HepG2 (cell line): ENCODE data around the gene PCGF2. TPM values are rescaled to one million over a fixed set of nuclear protein-coding genes. Genes with fewer than 3 reads are reported as not detected.

Experiments
- ELF1 ChIP-seq: sonication (generic); formaldehyde crosslinking; IDR thresholded peaks from 2 replicates; pipeline ENCODE4 v1.4.0; 2020; ENCODE audit warnings: missing genetic modification reagents
- GABPA ChIP-seq, 2 experiments: IDR thresholded peaks; 2 replicates each; pipeline ENCODE4 v1.6.1; 2011 to 2016; ENCODE audit warnings: low read depth in 2 of 2, low read length in 1 of 2, missing biosample characterization in 1 of 2, missing genetic modification characterization in 1 of 2
- HNRNPL ChIP-seq: fragments of 200-400 bp; formaldehyde crosslinking; IDR thresholded peaks from 2 replicates; pipeline ENCODE4 v1.6.1; 2017; ENCODE audit warnings: mild to moderate bottlenecking, low read depth, low read length
- MEIS1 ChIP-seq: sonication (generic); formaldehyde crosslinking; IDR thresholded peaks from 2 replicates; pipeline ENCODE4 v1.9.0; 2021; ENCODE audit warnings: mild to moderate bottlenecking, missing genetic modification reagents, moderate library complexity, borderline replicate concordance
- MIER2 ChIP-seq: IDR thresholded peaks from 2 replicates; pipeline ENCODE4 v1.6.1; 2016; ENCODE audit warnings: missing biosample characterization, missing genetic modification reagents
- NAIF1 ChIP-seq: sonication (generic); formaldehyde crosslinking; IDR thresholded peaks from 2 replicates; pipeline ENCODE4 v1.5.0; 2020; ENCODE audit warnings: mild to moderate bottlenecking, missing genetic modification reagents, borderline replicate concordance
- PCBP2 ChIP-seq: fragments of 200-400 bp; formaldehyde crosslinking; optimal IDR thresholded peaks from 2 replicates; pipeline ENCODE3; 2018; ENCODE audit warnings: low read length, low read depth; ENCODE audit not compliant: poor library complexity, severe bottlenecking
- RFX3 ChIP-seq: IDR thresholded peaks from 2 replicates; pipeline ENCODE4 v1.6.1; 2016; ENCODE audit warnings: missing biosample characterization, missing genetic modification reagents
- RFXANK ChIP-seq: IDR thresholded peaks from 2 replicates; pipeline ENCODE4 v1.6.1; 2016
- RXRA ChIP-seq: sonication (generic); formaldehyde crosslinking; IDR thresholded peaks from 2 replicates; pipeline ENCODE4 v1.5.1; 2020; ENCODE audit warnings: missing genetic modification reagents
- TBL1XR1 ChIP-seq: fragments of 150-350 bp; IDR thresholded peaks from 2 replicates; pipeline ENCODE4 v1.6.1; 2014; ENCODE audit warnings: borderline replicate concordance, low read length; ENCODE audit not compliant: partially characterized antibody
- ZFP36 ChIP-seq: fragments of 150-350 bp; IDR thresholded peaks from 2 replicates; pipeline ENCODE4 v1.6.1; 2018; ENCODE audit warnings: borderline replicate concordance, low read length, low read depth; ENCODE audit not compliant: partially characterized antibody
- ZFP82 ChIP-seq: sonication (generic); formaldehyde crosslinking; IDR thresholded peaks from 2 replicates; pipeline ENCODE4 v1.5.1; 2020; ENCODE audit warnings: mild to moderate bottlenecking, missing genetic modification reagents, borderline replicate concordance
- ZNF382 ChIP-seq: sonication (generic); formaldehyde crosslinking; IDR thresholded peaks from 2 replicates; pipeline ENCODE4 v1.5.0; 2020; ENCODE audit warnings: missing genetic modification reagents, mild to moderate bottlenecking, borderline replicate concordance
- ZNF644 ChIP-seq: IDR thresholded peaks from 2 replicates; pipeline ENCODE4 v1.6.1; 2016; ENCODE audit warnings: low read depth
- polyA plus RNA-seq, 8 experiments: library from polyadenylated mRNA; depleted of rRNA in 3 of 8; stranded (reverse) in 7 of 8; unstranded in 1 of 8; fragments of >200 nt; fragmentation: Illumina TruSeq in 4 of 8; extraction: Trizol in 4 of 8; gene quantifications; 2 replicates each; pipeline versions ENCODE4 v1.2.1 to v1.2.3, GENCODE V29; 2011 to 2016; ENCODE audit warnings: low read depth in 4 of 8, missing spikeins in 1 of 8, mixed read lengths in 1 of 8; ENCODE audit not compliant: insufficient read depth in 1 of 8
- total RNA-seq, 5 experiments: library from RNA; depleted of rRNA; stranded (reverse); fragments of >200 nt; fragmentation: Illumina TruSeq; extraction: Trizol; gene quantifications; 2 replicates each; pipeline ENCODE4 v1.2.3, GENCODE V29; 2016; ENCODE audit warnings: low read depth in 1 of 5
- TF ChIP-seq, protein P1 (sequence below): sonication (generic); formaldehyde crosslinking; IDR thresholded peaks from 2 replicates; pipeline ENCODE4 v1.4.0; 2020; ENCODE audit warnings: missing genetic modification reagents, mild to moderate bottlenecking, borderline replicate concordance
- TF ChIP-seq, protein P2 (sequence below): sonication (generic); formaldehyde crosslinking; IDR thresholded peaks from 2 replicates; pipeline ENCODE4 v1.4.0; 2020; ENCODE audit warnings: mild to moderate bottlenecking, missing genetic modification reagents
- TF ChIP-seq, protein P3 (sequence below): sonication (generic); formaldehyde crosslinking; IDR thresholded peaks from 2 replicates; pipeline ENCODE4 v1.5.1; 2020; ENCODE audit warnings: mild to moderate bottlenecking, missing genetic modification reagents, moderate library complexity
- TF ChIP-seq, protein P4 (sequence below): IDR thresholded peaks from 2 replicates; pipeline ENCODE4 v1.6.1; 2012; ENCODE audit warnings: low read depth, low read length, improper control_type of control experiment
- TF ChIP-seq, protein P5 (sequence below): IDR thresholded peaks from 2 replicates; pipeline ENCODE4 v1.6.1; 2016; ENCODE audit warnings: mild to moderate bottlenecking, missing biosample characterization, missing genetic modification reagents

PCGF2 gene
- total and polyA plus RNA-seq, 2 of the 13 experiments (the other 11 are each of a cell fraction or from before 2014, with no cell fraction given) = 11.6 to 29.4 TPM

DNA sequence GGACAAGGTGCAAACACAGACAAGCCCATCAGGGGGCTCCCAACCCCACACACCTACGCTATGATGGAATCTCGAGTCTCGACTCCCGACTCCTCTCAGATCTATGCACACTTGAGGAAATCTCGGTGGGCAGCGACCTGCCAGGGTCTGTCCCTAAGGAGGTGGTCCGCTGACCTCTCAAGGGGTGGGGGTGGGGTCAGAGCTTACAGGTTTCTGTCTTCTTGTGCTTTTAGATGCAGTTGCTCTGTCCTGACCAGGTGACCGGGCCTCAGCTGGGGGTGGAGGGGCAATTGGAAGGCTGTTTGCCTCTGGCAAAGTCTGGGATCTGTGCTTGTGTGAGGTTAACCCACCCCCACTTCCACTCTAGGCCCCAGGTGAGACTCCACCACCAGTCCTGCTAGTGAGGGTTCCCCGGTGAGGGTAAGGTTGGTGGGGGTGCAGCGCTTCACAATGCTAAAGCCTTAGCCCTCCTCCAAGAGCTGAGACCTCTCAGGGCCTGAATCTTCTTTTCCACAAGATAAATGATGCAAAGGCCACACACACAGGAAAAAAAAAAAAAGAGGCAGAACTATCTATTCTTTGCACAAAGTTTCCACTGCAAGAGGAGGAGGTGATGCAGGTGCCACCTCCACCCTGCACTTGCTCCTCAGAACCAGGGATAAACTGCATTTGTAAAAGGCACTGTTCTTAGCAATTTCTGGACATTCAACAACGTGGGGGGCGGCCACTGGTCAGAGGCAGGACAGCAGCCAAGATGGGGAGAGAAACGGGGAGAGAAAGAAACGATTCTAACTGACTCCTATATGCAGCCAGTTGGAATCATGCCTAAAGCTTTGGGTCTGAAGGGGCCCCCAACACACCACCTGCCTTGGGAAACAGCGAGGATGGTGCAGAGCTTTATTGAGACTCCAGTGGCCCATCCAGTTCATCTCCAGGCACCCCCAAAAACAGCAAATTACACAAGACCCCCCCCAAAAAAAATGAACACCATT lies 13.9 kb downstream of the PCGF2 start (continued):
- TF ChIP-seq, protein P1, sequence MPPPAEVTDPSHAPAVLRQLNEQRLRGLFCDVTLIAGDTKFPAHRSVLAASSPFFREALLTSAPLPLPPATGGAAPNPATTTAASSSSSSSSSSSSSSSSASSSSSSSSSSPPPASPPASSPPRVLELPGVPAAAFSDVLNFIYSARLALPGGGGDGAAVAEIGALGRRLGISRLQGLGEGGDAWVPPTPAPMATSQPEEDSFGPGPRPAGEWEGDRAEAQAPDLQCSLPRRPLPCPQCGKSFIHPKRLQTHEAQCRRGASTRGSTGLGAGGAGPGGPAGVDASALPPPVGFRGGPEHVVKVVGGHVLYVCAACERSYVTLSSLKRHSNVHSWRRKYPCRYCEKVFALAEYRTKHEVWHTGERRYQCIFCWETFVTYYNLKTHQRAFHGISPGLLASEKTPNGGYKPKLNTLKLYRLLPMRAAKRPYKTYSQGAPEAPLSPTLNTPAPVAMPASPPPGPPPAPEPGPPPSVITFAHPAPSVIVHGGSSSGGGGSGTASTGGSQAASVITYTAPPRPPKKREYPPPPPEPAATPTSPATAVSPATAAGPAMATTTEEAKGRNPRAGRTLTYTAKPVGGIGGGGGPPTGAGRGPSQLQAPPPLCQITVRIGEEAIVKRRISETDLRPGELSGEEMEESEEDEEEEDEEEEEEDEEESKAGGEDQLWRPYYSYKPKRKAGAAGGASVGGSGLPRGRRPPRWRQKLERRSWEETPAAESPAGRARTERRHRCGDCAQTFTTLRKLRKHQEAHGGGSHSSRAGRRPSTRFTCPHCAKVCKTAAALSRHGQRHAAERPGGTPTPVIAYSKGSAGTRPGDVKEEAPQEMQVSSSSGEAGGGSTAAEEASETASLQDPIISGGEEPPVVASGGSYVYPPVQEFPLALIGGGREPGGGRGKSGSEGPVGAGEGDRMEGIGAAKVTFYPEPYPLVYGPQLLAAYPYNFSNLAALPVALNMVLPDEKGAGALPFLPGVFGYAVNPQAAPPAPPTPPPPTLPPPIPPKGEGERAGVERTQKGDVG = 0 out of 2 replicates have a peak, but pooled peaks have one; percentile 68
- 0 out of 2 replicates have a peak, but pooled peaks have one; percentile 17 for TF ChIP-seq RXRA (CRISPR knock-in tag)
- TF ChIP-seq, protein P2, sequence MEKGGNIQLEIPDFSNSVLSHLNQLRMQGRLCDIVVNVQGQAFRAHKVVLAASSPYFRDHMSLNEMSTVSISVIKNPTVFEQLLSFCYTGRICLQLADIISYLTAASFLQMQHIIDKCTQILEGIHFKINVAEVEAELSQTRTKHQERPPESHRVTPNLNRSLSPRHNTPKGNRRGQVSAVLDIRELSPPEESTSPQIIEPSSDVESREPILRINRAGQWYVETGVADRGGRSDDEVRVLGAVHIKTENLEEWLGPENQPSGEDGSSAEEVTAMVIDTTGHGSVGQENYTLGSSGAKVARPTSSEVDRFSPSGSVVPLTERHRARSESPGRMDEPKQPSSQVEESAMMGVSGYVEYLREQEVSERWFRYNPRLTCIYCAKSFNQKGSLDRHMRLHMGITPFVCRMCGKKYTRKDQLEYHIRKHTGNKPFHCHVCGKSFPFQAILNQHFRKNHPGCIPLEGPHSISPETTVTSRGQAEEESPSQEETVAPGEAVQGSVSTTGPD (CRISPR knock-in tag) = no peak
- TF ChIP-seq RFXANK (CRISPR knock-in tag) = no peak
- TF ChIP-seq ZFP82 (CRISPR knock-in tag) = no peak
- TF ChIP-seq TBL1XR1 = no peak
- no peak for TF ChIP-seq HNRNPL
- TF ChIP-seq, protein P3, sequence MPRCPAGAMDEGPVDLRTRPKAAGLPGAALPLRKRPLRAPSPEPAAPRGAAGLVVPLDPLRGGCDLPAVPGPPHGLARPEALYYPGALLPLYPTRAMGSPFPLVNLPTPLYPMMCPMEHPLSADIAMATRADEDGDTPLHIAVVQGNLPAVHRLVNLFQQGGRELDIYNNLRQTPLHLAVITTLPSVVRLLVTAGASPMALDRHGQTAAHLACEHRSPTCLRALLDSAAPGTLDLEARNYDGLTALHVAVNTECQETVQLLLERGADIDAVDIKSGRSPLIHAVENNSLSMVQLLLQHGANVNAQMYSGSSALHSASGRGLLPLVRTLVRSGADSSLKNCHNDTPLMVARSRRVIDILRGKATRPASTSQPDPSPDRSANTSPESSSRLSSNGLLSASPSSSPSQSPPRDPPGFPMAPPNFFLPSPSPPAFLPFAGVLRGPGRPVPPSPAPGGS (CRISPR knock-in tag) = no peak
- TF ChIP-seq, protein P4, sequence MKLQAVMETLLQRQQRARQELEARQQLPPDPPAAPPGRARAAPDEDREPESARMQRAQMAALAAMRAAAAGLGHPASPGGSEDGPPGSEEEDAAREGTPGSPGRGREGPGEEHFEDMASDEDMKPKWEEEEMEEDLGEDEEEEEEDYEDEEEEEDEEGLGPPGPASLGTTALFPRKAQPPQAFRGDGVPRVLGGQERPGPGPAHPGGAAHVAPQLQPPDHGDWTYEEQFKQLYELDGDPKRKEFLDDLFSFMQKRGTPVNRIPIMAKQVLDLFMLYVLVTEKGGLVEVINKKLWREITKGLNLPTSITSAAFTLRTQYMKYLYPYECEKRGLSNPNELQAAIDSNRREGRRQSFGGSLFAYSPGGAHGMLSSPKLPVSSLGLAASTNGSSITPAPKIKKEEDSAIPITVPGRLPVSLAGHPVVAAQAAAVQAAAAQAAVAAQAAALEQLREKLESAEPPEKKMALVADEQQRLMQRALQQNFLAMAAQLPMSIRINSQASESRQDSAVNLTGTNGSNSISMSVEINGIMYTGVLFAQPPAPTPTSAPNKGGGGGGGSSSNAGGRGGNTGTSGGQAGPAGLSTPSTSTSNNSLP = no peak
- TF ChIP-seq ZNF644 (CRISPR knock-in tag) = no peak
- TF ChIP-seq ZNF382 (CRISPR knock-in tag) = no peak
- 0 out of 2 replicates have a peak, but pooled peaks have one; percentile 0 for TF ChIP-seq GABPA (IDR thresholded peaks at IDR 0.05; ENCODE audit: low read depth, low read length)
- TF ChIP-seq GABPA (CRISPR knock-in tag; IDR thresholded peaks at IDR 0.05; ENCODE audit: low read depth) = no peak
- no peak for TF ChIP-seq MIER2
- TF ChIP-seq, protein P5, sequence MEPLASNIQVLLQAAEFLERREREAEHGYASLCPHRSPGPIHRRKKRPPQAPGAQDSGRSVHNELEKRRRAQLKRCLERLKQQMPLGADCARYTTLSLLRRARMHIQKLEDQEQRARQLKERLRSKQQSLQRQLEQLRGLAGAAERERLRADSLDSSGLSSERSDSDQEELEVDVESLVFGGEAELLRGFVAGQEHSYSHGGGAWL (CRISPR knock-in tag) = no peak
- no peak for TF ChIP-seq ZFP36
- no peak for TF ChIP-seq RFX3 (CRISPR knock-in tag)
- peak; percentile 64 for TF ChIP-seq PCBP2
- no peak for TF ChIP-seq MEIS1 (CRISPR knock-in tag)
- TF ChIP-seq NAIF1 = no peak
- TF ChIP-seq ELF1 = no peak
